ENCODE data around the gene VPS37B.
"Not testable (repeated sequence)": the region's sequence is repeated elsewhere in the genome, so short reads cannot be mapped to it uniquely, and the experiment has no call there.

Gene VPS37B

DNA sequence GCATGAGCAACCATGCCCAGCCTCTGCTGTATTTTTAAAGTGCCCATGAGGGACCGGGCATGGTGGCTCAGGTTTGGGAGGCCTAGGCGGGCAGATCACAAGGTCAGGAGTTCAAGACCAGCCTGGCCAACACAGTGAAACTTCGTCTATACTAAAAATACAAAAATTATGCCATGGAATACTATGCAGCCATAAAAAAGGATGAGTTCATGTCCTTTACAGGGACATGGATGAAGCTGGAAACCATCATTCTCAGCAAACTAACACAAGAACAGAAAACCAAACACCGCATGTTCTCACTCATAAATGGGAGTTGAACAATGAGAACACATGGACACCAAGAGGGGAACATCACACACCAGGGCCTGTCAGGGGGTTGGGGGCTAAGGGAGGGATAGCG lies 9.3 kb upstream of the VPS37B start:
- not testable (repeated sequence) for DNase-seq (ENCODE audit: low spot score)

DNA sequence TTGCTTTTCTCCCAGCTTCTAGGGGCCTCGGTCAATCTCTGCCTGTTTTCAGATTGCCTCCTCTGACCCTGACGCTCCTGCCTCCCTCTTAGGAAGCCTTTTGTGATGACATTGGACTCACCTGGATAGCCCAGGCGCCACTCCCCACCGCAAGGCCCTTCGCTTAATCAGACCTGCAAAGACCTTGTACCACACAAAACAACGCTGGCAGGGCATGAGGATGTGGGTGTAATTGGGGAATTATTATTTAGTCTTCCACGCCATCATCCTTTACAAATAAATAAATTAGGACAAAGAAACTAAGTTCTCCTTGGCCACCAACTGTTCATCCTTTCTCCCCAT lies 7.7 kb upstream of the VPS37B start:
- no peak for DNase-seq (ENCODE audit: low spot score)

DNA sequence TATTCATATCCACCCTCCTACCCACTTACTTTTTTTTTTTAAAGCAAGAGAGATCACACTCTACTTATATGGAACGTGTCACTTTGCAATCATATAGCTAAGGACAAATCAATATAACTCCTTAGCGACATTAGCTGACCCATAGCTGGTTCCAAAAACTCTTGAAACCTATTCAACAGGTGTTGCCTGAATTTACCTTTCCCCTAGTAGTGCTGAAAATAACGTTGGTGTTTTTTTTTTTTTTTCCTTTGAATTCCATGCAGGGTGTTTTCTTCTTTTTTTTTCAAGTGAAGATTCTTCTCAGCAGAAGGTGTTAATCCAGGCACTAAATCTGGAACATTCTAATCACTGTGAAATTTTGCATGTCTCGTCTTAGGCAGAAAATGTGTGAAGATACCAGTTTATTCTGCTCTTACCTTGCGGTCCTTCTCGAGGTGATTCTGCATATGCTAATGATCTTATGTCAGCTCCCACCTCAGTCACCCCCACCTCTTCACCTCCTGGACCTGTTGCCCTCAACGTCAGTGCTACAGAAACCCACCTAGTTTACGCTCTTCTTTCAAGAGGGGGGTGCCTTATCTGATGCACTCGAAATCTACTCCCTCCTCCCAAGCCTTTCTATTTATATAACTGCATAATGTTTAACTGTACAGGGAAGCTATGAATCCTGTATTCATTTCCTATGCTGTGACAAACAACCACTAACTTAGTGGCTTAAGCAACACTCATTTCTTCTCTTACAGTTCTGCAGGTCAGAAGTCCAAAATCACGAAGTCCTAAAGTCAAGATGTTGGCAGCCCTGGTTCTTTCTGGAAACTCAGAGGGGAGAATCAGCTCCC lies 7.1 kb upstream of the VPS37B start:
- DNase-seq (ENCODE audit: low spot score): no peak

DNA sequence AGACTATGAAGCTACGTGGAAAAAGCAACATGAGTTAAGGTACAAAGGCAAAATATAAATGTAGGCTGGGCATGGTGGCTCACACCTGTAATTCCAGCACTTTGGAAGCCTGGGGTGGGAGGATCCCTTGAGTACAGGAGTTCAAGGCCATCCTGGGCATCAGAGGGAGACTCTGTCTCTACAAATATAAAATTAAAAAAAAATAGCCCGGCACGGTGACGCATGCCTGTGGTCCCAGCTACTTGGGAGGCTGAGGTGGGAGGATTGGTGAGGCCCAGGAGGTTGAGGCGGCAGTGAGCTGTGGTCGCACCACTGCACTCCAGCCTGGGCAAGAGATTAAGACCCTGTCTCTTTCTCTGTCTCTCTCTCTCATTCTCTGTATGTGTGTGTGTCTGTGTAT lies 4.0 kb upstream of the VPS37B start:
- DNase-seq (ENCODE audit: low spot score): no peak

DNA sequence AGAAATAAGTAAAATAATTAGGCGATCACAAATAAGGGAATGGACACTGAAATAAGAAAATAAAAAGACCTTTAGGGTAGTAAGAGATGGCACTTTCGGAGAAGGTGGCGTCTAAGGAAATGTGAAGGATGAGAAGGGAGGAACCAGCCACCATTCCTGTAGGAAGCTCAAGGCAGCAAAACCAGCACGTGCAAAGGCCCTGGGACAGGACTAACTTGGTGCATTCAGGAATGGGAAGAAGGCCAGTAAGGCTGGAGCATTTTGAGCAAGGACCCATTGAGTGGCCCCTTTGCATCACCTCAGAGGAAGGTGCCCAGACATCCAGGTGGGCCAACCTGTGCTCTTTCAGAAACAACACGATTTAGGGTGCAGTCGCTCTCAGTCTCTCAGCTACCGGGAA lies 738 bp upstream of the VPS37B start:
- no peak for DNase-seq (ENCODE audit: low spot score)

DNA sequence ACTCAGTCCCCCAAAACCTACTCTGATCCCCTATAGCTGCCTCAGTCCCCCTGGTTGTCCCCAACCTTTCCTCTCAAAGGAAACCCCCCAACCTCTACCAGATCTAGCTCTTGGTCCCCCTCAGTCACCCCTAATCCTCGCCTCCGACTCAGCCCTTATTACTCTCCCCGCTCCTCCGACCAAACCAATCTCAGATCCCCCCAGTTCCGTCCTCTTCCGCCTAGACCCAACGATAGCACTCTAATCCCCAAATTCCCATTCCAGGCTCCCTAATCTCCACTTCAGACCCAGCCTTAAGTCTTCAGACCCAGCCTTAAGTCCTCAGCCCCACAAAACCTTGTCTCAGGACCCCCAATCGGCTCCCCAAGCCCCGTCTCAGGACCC lies 612 bp downstream of the VPS37B start:
- peak; percentile 32 for DNase-seq (ENCODE audit: low spot score)

DNA sequence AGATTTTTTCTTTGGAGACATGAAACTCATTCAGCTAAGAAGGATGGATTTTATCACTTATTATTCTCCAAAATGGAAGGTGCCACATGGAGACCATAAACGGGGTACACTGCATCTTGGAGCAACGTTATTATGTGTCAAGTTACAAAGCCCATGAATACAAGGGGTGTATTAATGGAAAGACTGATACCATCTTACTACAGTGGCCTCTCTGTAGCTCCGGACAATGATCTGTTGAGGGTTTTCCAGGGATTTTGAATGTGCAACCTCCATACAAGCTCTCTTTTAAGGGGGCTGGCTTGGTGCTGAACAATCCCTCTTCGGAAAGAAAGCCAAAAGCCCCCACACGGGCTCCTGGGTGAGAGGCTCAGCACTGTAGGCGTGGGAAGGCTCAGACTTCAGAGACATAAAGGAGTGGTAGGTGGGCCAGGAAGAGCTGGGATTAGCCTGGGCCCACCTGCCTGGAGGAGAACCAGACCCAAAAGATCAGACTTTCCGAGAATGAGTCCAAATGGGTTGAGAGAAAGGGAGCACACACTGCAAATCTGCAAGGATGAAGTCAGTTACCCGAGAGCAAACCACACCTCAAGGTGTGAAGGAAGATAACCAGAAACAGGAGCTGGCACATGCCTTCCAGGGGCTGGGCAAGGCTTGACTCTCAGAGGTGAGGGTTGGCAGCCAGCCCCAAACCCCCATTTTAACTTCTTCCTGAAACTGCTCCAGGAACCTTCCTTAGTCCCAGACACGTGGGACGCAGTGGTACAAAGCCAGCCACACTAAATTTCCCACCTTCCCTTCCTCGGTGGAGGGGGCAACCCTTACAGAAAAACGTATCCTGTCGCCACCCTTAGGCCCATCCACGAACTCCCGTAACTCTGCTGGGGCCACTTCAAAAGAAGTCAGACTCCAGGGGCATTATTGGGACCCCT lies 1.5 kb downstream of the VPS37B start:
- peak; percentile 78 for DNase-seq (ENCODE audit: low spot score)

DNA sequence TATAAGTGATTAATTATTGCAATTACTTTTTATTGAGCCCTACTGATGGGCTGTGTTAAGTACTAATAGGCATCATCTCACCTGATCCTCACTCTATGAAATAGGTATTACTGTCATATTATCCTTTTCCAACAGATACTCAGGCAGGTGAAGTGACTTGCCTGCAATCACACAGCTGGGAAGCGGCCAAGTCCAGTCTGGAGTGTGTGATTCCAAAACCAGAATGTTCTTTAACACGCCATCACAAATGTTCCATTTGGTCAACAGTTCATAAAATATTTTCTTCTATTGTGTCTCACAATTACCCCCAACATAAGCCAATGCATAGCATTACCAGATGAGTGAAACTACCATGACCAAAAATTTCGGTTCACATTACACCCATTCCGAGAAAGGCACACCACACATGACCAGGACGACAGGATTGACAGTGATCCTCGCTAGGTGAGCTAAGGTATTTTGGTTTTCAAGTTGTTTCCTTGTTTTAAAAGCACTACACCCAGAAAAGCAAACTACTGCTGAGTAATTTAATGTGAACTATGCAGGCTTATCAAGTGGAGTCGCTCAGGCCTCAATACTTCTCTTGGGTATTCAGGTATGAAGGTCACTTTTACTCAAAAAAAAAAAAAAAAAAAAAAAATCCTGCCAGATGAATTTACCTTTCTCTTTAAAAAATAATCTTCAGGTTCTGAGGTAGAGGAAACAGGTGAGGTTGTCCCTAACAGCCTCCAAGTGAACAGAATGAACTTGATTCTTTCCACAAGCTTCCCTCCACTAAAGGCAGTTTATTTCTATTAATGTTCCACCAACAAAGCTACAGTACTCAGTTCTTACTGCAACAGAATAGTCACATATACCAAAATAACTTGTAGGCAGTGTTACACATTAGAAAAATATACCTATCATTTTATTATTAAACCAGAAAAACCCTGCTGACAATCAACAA lies 2.4 kb downstream of the VPS37B start:
- no peak for DNase-seq (ENCODE audit: low spot score)

DNA sequence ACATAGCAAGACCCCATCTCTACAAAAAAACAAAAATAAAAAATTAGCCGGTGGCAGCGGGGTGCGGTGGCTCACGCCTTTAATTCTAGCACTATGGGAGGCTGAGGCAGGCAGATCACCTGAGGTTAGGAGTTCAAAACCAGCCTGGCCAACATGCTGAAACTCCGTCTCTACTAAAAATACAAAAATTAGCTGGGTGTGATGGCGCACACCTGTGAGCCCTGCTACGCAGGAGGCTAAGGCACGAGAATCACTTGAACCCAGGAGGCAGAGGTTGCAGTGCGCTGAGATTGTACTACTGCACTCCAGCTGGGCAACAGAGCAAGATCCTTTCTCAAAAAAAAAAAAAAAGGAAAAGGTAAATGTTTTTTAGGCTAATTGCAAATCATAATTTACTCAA lies 3.2 kb downstream of the VPS37B start:
- DNase-seq (ENCODE audit: low spot score): not testable (repeated sequence)

DNA sequence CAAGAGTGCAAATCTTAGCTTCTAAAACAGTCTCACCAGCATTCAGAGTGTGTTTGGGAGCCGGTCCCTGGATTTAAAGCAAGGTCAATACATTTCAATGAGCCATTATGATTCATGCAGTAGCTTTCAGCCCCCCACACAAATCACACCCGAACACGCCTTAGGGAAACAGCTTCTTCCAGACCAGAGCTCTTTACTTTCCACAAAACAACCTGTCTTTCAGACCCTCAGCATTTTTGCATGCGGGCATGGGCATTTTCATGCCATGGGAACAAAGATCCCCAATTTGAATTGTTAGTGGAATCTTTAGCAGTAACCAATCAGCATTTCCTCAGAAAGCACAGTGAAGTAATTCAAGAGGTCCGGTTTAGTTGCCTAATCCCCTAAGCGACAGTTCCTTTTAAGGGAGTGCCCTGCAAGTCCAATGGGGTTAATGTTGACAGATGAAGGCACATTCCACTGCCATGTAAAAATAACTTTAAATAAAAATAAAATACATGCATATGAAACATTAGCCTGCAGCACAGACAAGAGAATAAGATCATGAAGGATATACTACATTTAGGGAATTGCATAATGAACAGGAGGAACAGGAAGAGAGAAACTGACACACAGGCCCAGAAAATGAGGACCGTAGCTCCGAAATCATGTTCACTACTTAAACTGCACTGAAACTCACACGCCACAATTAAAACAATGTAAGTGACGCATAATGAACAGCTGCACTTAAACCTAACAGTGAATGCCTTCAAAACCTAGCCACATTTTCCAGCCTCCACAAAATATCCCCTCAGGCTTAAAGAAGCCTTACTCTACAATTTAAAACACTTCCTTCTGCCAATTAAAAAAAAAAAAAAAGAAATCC lies 4.0 kb downstream of the VPS37B start:
- peak; percentile 67 for DNase-seq (ENCODE audit: low spot score)

DNA sequence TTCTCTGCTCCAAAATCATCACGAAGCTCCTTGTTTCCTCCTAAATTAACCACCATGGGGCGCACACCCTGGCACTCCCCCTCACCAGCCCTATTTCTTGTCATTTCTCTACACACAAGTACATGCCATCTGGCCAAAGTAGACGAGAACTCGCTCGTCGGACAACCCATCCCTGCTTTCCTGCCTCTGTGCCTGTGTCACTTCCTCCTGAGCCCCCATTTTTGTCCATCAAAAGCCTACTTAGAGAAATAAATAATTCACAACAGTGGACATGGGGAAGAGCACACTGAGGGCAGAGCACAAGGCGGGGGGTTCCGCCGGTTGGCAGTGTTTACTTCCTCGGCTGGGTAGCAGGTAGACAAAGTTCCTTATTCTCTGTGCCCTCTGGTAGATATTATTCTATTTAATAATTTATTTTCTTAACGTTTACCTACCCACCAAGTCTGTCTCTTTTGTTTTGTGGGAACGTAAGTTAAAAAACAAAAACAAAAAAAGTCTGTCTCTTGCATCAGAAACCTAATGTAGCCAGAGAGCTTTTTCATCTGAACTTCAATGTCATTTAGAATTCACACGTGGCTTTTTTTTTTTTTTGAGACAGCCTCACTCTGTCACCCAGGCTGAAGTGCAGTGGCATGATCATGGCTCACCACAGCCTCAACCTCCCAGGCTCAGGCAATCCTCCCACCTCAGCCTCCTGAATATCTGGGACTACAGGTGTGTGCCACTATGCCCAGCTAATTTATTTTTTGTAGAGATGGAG lies 6.0 kb downstream of the VPS37B start:
- no peak for DNase-seq (ENCODE audit: low spot score)

DNA sequence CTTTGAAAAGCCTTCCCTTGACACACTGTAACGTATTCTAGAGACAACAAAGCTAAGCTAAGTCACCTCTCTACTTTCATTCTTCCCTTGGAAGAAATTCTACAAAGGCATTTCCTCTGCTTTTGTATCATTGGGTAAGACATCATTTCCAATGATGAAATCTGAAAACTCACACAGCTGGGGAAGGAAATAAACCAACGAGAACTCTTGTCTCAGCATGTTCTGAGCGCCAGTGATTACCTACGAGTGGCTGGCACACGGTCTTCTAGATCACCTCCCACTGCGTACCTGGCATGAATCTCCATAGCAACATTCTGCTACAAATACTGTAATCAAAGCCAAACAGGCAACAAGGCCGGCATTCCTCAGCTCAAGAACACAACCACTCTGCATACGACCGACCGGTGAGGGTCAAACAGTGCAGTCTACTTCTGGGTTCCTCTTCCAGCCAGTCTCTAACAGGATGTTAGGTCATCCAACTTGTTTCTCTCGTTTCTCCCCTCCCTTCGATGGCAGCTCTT lies 7.6 kb downstream of the VPS37B start:
- DNase-seq (ENCODE audit: low spot score): peak; percentile 34

DNA sequence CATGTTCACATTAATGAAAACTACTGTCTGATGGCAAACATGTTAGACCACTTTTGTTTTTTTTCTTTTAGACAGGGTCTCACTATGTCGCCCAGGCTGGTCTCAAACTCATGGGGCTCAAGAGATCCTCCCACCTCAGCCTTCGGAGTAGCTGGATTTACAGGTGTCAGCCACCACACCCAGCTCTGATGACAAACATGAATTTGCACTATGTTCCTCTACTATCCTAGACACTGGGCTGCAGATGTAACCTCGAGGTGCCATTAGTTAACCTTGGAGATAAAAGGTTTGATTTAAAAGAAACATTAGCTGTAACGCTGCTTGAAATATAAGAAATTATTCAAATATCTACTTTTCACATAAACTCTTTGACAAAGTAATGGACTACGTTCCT lies 8.1 kb downstream of the VPS37B start:
- no peak for DNase-seq (ENCODE audit: low spot score)

DNA sequence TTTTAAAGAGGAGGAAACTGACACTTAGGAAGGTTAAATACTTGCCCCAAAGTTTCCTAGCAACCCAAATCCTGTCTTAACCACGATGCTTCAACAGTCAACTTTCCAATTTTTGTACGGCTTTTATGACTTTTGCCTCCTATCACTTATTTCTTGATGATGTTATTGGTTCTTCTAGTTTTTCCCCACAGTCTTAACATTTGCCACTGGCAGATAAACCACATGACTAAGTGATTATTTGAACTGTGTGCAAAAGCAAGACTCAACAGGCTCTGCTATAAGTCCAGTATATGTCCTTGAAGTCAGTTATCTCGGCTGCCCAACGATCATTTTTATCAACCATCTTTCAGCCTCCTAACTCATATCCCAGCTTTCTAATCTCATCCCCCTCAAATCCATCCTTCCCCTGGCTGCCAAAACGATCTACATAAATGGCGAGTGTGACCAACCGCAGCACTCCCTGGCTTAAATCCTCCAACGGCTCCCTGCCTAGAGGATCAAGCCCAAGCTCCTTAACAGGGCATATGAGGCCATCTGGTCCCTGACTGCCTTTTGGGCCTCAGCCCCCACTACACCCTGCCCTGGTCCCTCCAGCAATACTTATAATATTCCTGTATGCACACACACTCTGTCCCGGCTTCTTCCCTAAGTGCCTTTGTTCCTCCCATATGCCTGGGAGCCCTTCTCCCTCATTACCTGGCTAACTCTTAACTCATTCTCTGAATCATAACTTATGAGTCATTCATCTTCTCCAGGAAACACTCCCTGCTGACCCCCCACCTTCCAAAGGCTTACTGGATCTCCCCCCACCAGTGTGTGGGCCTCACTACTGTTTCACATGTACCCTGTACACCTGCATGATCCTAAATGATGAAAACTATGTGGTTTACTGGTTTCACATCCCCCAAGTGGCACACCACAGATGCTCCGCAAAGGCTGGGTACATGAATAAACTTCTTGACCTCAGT lies 8.8 kb downstream of the VPS37B start:
- DNase-seq (ENCODE audit: low spot score): no peak

DNA sequence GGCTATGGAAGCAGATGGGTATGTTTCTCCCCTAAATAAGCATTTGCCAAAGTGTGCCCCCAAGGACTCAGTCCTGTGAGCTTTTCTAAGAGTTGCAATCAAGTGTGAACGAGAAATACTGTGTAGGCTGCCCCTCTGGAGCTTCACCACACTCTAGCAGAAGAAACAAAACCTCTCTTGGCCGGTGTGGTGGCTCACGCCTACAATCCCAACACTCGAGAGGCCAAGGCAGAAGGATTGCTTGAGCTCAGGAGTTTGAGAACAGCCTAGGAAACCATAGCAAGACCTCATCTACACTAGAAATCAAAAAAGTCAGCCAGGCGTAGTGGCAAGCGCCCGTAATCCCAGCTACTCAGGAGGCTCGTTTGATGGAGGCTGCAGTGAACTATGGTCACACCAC lies 9.8 kb downstream of the VPS37B start:
- DNase-seq (ENCODE audit: low spot score): no peak

DNA sequence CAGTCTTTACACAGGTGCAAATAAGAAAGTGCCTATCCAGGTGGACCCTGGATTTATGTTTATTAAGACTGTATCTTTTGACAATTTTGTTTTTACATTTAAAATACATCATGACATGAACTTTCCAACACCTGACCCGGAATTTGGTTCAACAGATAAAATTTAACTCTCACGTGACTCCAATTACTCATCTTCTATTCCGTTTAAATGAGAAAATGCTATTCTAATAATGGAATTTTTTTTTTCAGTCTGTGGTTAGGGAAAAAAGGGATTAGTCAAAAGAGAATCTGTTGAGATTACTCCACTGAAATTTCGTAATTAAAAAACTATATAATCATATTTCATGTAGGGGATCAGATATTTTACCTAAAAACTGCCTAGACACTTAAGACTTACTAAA lies 11.1 kb downstream of the VPS37B start:
- DNase-seq (ENCODE audit: low spot score): no peak

DNA sequence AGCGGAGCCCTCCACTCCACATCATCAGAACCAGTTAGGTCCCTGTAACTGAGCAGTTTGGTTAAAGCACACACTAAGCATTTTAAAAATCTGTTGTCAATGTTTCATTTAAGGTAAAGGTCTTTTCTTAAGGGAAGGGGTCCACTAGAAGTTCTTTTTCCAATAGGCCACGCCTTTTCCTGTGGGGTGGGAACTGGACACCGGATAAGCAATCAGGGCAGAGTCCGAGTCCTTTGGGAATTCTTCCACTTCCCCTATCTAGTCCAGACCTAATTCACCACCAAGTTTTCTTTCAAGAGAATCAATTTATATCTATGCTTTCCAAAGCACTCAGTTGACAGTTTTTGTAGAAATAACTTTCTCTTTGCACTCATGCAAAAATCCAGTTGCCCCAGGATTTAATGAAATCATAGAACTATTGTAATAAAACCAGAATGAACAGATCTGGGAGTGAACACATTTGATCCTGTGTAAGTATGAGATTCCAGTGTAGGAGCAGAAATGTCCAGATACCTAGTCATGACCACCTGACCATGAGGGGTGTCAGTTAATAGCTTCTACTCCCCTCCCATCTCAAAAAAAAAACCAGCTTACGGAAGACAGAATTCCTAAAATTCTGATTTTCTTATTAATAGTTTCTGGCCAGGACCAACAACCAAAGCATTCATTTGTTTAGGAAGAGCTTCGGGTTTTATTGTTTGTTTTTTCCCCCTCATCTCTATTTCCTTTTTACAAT lies 11.7 kb downstream of the VPS37B start:
- no peak for DNase-seq (ENCODE audit: low spot score)

DNA sequence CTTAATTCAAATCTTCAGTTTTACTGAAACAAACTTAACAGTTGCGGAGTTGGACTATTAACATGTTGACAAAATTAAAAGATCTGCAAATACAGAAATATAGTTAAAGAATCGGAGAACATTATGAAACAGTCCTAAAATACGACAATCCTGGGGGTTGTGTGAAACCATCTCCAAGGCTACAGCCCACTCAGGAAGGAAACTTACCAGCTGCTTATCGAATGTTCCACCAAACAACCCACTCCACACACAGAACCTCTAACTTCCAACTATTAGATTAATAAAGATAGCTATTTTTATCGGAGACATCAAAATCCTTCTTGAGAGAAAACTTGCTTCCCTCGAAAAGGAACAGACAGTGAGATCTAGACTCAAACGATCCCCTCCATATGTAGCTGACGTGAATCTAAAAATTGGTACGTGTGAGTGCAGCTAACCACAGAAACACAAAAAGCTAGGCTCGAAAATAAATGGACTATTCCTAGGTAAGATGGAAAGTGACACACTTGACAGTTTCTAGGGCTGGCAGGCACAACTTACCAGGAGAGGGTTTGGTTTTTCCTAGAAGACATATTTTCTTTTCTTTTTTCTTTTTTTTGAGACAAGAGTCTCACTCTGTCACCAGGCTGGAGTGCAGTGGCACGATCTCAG lies 12.9 kb downstream of the VPS37B start:
- DNase-seq (ENCODE audit: low spot score): no peak
